NCI-H146 treated with DMSO at 0.1 percent for 48 hours (cell line): ENCODE measurements around the gene SNX17.
"Not testable (repeated sequence)": the region's sequence is repeated elsewhere in the genome, so short reads cannot be mapped to it uniquely, and the experiment has no call there.

Experiments
- DNase-seq: peaks from one replicate; lab custom pipeline; 2025; ENCODE audit not compliant: unreplicated experiment; lab: John Stamatoyannopoulos, UW

SNX17 gene

GRCh38 chr2:27370026-27370815 lies at the start of gene SNX17, which contains the start of gene EIF2B4:
TSS of gene SNX17 (plus strand) at chr2:27370616. CDS start at chr2:27370744, 128 bp downstream.
TSS of gene EIF2B4 (minus strand) at chr2:27370338. CDS start at chr2:27370314, 24 bp downstream.
- DNase-seq, result peak; percentile 97

- no peak for DNase-seq
These were observed 49.4 kb upstream of the SNX17 start for GRCh38 chr2:27320958-27321543.

- no peak for DNase-seq
These were observed 48.1 kb upstream of the SNX17 start for GRCh38 chr2:27322301-27322765.

- peak; percentile 74 for DNase-seq
These were observed 47.4 kb upstream of the SNX17 start, which contains the start of gene MPV17 for GRCh38 chr2:27322766-27323595. TSS of gene MPV17 (minus strand) at chr2:27323097. CDS start at chr2:27322517, 580 bp downstream.

- DNase-seq, result no peak
These were observed 46.7 kb upstream of the SNX17 start for GRCh38 chr2:27323596-27324285.

- DNase-seq, result no peak
These were observed 45.7 kb upstream of the SNX17 start for GRCh38 chr2:27324720-27325119.

- no peak for DNase-seq
These were observed 35.1 kb upstream of the SNX17 start for GRCh38 chr2:27335311-27335710.

- no peak for DNase-seq
These were observed 34.2 kb upstream of the SNX17 start for GRCh38 chr2:27336173-27336572.

- DNase-seq, result no peak
These were observed 22.8 kb upstream of the SNX17 start for GRCh38 chr2:27347641-27348040.

GRCh38 chr2:27350106-27350693 lies 20.2 kb upstream of the SNX17 start:
- DNase-seq, result no peak

GRCh38 chr2:27351802-27352598 lies 18.4 kb upstream of the SNX17 start:
- no peak for DNase-seq

GRCh38 chr2:27353386-27353761 lies 17.0 kb upstream of the SNX17 start:
- DNase-seq, result not testable (repeated sequence)

GRCh38 chr2:27353762-27354596 lies 16.4 kb upstream of the SNX17 start:
- DNase-seq, result no peak

- DNase-seq, result no peak
These were observed 15.9 kb upstream of the SNX17 start for GRCh38 chr2:27354597-27354927.

- DNase-seq, result peak; percentile 36
These were observed 14.4 kb upstream of the SNX17 start for GRCh38 chr2:27356056-27356381.

- peak; percentile 92 for DNase-seq
These were observed 13.8 kb upstream of the SNX17 start, which contains the start of gene GTF3C2 for GRCh38 chr2:27356382-27357181. TSS of gene GTF3C2 (minus strand) at chr2:27356764. CDS start at chr2:27343554, 13,210 bp downstream.

GRCh38 chr2:27362678-27363420 lies 7.6 kb upstream of the SNX17 start:
- no peak for DNase-seq
